WTC11 (cell line): ENCODE measurements around the gene PACSIN1.

Source experiments
- CTCF ChIP-seq: fragments of 200-600 bp; IDR thresholded peaks from 2 replicates; pipeline ENCODE4 v1.8.0; 2022; ENCODE audit warnings: antibody characterized with exemption
- ETV6 ChIP-seq: sonication (generic); formaldehyde crosslinking; IDR thresholded peaks from 2 replicates; pipeline ENCODE4 v1.8.1; 2022; ENCODE audit warnings: mild to moderate bottlenecking, missing genetic modification reagents
- FOXK1 ChIP-seq: sonication (generic); formaldehyde crosslinking; IDR thresholded peaks from 2 replicates; pipeline ENCODE4 v1.8.0; 2022; ENCODE audit warnings: mild to moderate bottlenecking, moderate library complexity, missing genetic modification reagents
- IRF1 ChIP-seq: sonication (generic); formaldehyde crosslinking; IDR thresholded peaks from 2 replicates; pipeline ENCODE4 v1.8.0; 2023; ENCODE audit warnings: missing genetic modification reagents
- JUN ChIP-seq: sonication (generic); formaldehyde crosslinking; IDR thresholded peaks from 2 replicates; pipeline ENCODE4 v1.8.0; 2023; ENCODE audit warnings: mild to moderate bottlenecking, missing genetic modification reagents
- PRDM15 ChIP-seq: sonication (generic); formaldehyde crosslinking; IDR thresholded peaks from 2 replicates; pipeline ENCODE4 v1.8.0; 2022; ENCODE audit warnings: missing genetic modification reagents
- USF2 ChIP-seq: sonication (generic); formaldehyde crosslinking; IDR thresholded peaks from 2 replicates; pipeline ENCODE4 v1.8.1; 2023; ENCODE audit warnings: mild to moderate bottlenecking, missing genetic modification reagents, moderate library complexity

GRCh38 chr6:34560366-34561226, 94.7 kb downstream of the PACSIN1 start:
- TF ChIP-seq PRDM15 (no peak), USF2 (CRISPR knock-in tag) (no peak), ETV6 (CRISPR knock-in tag) (no peak), IRF1 (CRISPR knock-in tag) (no peak), CTCF (no peak), FOXK1 (CRISPR knock-in tag) (no peak), JUN (CRISPR knock-in tag) (no peak)
